ENCODE data around the gene GLYATL3. TPM values are rescaled to one million over a fixed set of nuclear protein-coding genes. Genes with fewer than 3 reads are reported as not detected.

GLYATL3 gene
- polyA plus RNA-seq, 3 donors, result not detected

DNA sequence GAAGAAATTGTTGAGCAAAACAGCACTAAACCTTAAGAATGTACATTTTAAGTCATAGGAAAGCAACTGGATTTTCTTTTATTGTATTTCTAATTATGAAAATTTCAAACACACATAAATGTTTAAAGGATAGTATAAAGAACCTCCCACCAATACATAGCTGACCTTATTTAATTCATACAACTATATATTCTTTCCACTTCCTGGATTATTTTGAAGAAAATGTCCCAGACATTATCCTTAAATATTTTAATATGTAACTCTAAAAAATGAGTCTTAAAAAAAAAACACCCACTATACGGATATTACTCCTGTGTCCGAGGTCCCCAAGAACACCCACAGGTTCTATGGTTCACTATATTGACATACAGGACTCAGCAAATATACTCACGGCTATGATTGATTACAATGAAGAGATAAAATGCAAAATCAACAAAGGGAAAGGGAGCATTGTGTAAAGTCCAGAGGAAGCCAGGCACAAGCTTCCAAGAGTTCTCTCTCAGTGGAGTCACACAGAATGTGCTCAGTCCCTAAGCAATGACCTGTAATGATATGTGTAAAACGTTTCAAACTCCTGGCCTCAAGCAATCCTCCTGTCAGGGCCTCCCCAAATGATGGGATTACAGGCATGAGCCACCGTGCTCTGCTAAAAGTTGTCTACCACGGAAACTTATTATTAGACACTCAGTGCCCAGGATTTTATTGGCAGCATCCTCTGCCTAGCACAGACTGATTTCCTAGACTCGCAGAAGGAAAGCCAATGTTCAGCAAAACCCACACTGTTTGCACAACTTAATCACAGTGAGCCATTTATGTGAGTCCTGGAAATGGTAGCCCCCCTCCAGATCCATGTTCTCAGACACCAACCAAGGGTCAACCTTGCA lies 23.2 kb downstream of the GLYATL3 start:
- DNase-seq, result no peak
- 89% methylated on average over 3 of the region's 7 CpGs for WGBS (ENCODE audit: insufficient coverage)
- Histone ChIP-seq H3K4me2 (replicated peaks; ENCODE audit: extremely low read depth, low read length, poor library complexity, severe bottlenecking) (no peak overlapping the region), H3K4me3 (replicated peaks in 1 of 3; ENCODE audit: low read depth in 2 of 3, low read length in 3 of 3) (no peak overlapping the region), H2AFZ (ENCODE audit: insufficient read depth, low read depth, low read length, poor library complexity, severe bottlenecking) (no peak overlapping the region), H3K27me3 (ENCODE audit: control insufficient read depth in 2 of 2, insufficient read depth in 2 of 2, low read length in 2 of 2) (no peaks in the 10 kb centered on the region), H3K4me1 (ENCODE audit: control insufficient read depth in 1 of 2, insufficient read depth in 2 of 2, low read length in 2 of 2) (no peaks in the 10 kb centered on the region), H3K79me2 (ENCODE audit: insufficient read depth, low read length) (no peaks in the 10 kb centered on the region), H3K36me3 (replicated peaks in 1 of 2; ENCODE audit: control insufficient read depth in 1 of 2, insufficient read depth in 2 of 2, low read length in 2 of 2) (no peaks in the 10 kb centered on the region), H3K9ac (ENCODE audit: insufficient read depth, low read length, poor library complexity, severe bottlenecking) (no peak overlapping the region), H3K27ac (ENCODE audit: low read depth in 1 of 2, low read length in 2 of 2) (no peak overlapping the region), H4K20me1 (ENCODE audit: insufficient read depth, low read length) (no peaks in the 10 kb centered on the region), H3K9me3 (replicated peaks in 1 of 2; ENCODE audit: control insufficient read depth in 1 of 2, insufficient read depth in 1 of 2, low read length in 2 of 2) (no peaks in the 10 kb centered on the region)
- Mint-ChIP-seq H3K4me1 (no peaks in the 10 kb centered on the region), H3K9me3 (no peaks in the 10 kb centered on the region), H3K4me3 (no peak overlapping the region), H3K36me3 (no peaks in the 10 kb centered on the region), H3K27me3 (ENCODE audit: low read depth in 3 of 3) (no peaks in the 10 kb centered on the region), H3K27ac (no peak overlapping the region)
- TF ChIP-seq, protein P1, sequence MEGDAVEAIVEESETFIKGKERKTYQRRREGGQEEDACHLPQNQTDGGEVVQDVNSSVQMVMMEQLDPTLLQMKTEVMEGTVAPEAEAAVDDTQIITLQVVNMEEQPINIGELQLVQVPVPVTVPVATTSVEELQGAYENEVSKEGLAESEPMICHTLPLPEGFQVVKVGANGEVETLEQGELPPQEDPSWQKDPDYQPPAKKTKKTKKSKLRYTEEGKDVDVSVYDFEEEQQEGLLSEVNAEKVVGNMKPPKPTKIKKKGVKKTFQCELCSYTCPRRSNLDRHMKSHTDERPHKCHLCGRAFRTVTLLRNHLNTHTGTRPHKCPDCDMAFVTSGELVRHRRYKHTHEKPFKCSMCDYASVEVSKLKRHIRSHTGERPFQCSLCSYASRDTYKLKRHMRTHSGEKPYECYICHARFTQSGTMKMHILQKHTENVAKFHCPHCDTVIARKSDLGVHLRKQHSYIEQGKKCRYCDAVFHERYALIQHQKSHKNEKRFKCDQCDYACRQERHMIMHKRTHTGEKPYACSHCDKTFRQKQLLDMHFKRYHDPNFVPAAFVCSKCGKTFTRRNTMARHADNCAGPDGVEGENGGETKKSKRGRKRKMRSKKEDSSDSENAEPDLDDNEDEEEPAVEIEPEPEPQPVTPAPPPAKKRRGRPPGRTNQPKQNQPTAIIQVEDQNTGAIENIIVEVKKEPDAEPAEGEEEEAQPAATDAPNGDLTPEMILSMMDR (IDR thresholded peaks at IDR 0.05), result no peak
- intact Hi-C loops (cut with micrococcal nuclease), result no loop called here

DNA sequence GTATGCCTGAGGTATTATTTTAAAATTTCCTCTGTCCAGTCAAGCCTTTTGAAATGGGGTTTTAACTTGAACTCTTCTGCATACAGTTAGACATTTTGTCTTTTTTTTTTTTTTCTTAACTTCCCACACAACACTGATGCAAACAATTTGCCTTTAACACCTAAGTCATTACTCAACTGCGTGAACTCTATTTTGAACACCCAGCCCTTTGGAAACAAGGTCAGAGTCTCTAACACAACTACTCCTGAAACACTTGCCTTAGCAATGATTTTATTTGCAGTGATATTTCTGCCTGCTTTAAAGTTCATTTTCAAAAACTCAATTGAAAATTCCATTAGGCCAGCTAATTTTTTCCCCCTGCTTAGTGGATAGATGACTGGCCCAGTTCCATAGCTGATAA lies 24.2 kb downstream of the GLYATL3 start:
- Histone ChIP-seq H2AFZ (ENCODE audit: insufficient read depth, low read depth, low read length, poor library complexity, severe bottlenecking) (no peak overlapping the region), H3K4me3 (replicated peaks in 1 of 3; ENCODE audit: low read depth in 2 of 3, low read length in 3 of 3) (no peak overlapping the region), H3K27me3 (ENCODE audit: control insufficient read depth in 2 of 2, insufficient read depth in 2 of 2, low read length in 2 of 2) (no peaks in the 10 kb centered on the region), H4K20me1 (ENCODE audit: insufficient read depth, low read length) (no peaks in the 10 kb centered on the region), H3K4me1 (ENCODE audit: control insufficient read depth in 1 of 2, insufficient read depth in 2 of 2, low read length in 2 of 2) (no peaks in the 10 kb centered on the region), H3K79me2 (ENCODE audit: insufficient read depth, low read length) (no peaks in the 10 kb centered on the region), H3K4me2 (replicated peaks; ENCODE audit: extremely low read depth, low read length, poor library complexity, severe bottlenecking) (no peak overlapping the region), H3K36me3 (replicated peaks in 1 of 2; ENCODE audit: control insufficient read depth in 1 of 2, insufficient read depth in 2 of 2, low read length in 2 of 2) (no peaks in the 10 kb centered on the region), H3K27ac (ENCODE audit: low read depth in 1 of 2, low read length in 2 of 2) (no peak overlapping the region), H3K9ac (ENCODE audit: insufficient read depth, low read length, poor library complexity, severe bottlenecking) (no peak overlapping the region), H3K9me3 (replicated peaks in 1 of 2; ENCODE audit: control insufficient read depth in 1 of 2, insufficient read depth in 1 of 2, low read length in 2 of 2) (no peaks in the 10 kb centered on the region)
- no peak overlapping the region for H3K27ac Mint-ChIP-seq
- 100% methylated on average over 1 of the region's 1 CpG for WGBS (ENCODE audit: insufficient coverage)
- H3K36me3 Mint-ChIP-seq, result no peaks in the 10 kb centered on the region
- intact Hi-C loops (cut with micrococcal nuclease), result no loop called here
- H3K27me3 Mint-ChIP-seq (ENCODE audit: low read depth in 3 of 3), result no peaks in the 10 kb centered on the region
- H3K4me1 Mint-ChIP-seq, result no peaks in the 10 kb centered on the region
- no peaks in the 10 kb centered on the region for H3K9me3 Mint-ChIP-seq
- TF ChIP-seq, protein P1 (IDR thresholded peaks at IDR 0.05), result no peak
- DNase-seq, result no peak
- H3K4me3 Mint-ChIP-seq, result no peak overlapping the region

Measured in CD14-positive monocyte (primary cell).